Breast epithelium (tissue), 4 donors: ENCODE measurements around the gene CYBC1. TPM values are rescaled to one million over a fixed set of nuclear protein-coding genes. Genes with fewer than 3 reads are reported as not detected.

Source experiments
- DNase-seq, 2 donors: peaks; one replicate each; pipeline ENCODE4 v3.0.0-alpha.2; 2019; ENCODE audit warnings: low spot score in 2 of 2
- H3K27ac ChIP-seq, 2 donors: fragments of 200-600 bp; sonication (generic) in 1 of 2; one replicate each; pipeline ENCODE4 v1.5.1; 2016 to 2019; ENCODE audit warnings: mild to moderate bottlenecking in 1 of 2
- H3K27me3 ChIP-seq, 2 donors: fragments of 200-600 bp; sonication (generic) in 1 of 2; one replicate each; pipeline versions ENCODE4 v1.5.1 to v1.6.0; 2017 to 2019; ENCODE audit warnings: control low read depth in 1 of 2, mild to moderate bottlenecking in 1 of 2
- H3K36me3 ChIP-seq: fragments of 200-600 bp; one replicate; pipeline ENCODE4 v1.5.1; 2019
- H3K4me1 ChIP-seq, 2 donors: fragments of 200-600 bp; sonication (generic); one replicate each; pipeline ENCODE4 v1.5.1; 2016 to 2019; ENCODE audit warnings: control low read depth in 1 of 2
- H3K4me3 ChIP-seq, 3 donors: fragments of 200-600 bp; sonication (generic); 1 replicate in 2 of 3; 2 replicates in 1 of 3; pipeline ENCODE4 v1.5.1; 2016 to 2019; ENCODE audit warnings: mild to moderate bottlenecking in 3 of 3, moderate library complexity in 2 of 3
- H3K9me3 ChIP-seq, 2 donors: fragments of 200-600 bp; sonication (generic) in 1 of 2; one replicate each; pipeline ENCODE4 v1.5.1; 2016 to 2019; ENCODE audit warnings: control low read depth in 1 of 2
- POLR2A ChIP-seq: fragments of 450-650 bp; IDR thresholded peaks from one replicate; pipeline ENCODE4 v1.6.1; 2016; ENCODE audit warnings: antibody characterized with exemption, mild to moderate bottlenecking, moderate library complexity
- POLR2AphosphoS5 ChIP-seq, 3 donors: sonication (generic); formaldehyde crosslinking; IDR thresholded peaks; one replicate each; pipeline ENCODE4 v1.6.1; 2017; ENCODE audit warnings: antibody characterized with exemption in 3 of 3
- intact Hi-C: fragments of 100-400 bp; cut with DNase I; formaldehyde crosslinking; loops from one replicate; pipeline ENCODE4 v1.15.1; 2023; ENCODE audit warnings: low total_unique reads
- total RNA-seq, 3 donors: library from RNA; depleted of rRNA; stranded (reverse); fragments of >200 nt; gene quantifications; one replicate each; pipeline ENCODE4 v1.1.0, GENCODE V29; 2016
- TF ChIP-seq, protein P1 (sequence below), 3 donors: fragments of 450-650 bp; IDR thresholded peaks; one replicate each; pipeline ENCODE4 v1.5.1; 2016 to 2017; ENCODE audit warnings: antibody characterized with exemption in 3 of 3, mild to moderate bottlenecking in 3 of 3, moderate library complexity in 3 of 3

Gene CYBC1
- total RNA-seq, 3 donors from 2014 or later = 54.7 to 71.4 (median 61.9) TPM

DNA sequence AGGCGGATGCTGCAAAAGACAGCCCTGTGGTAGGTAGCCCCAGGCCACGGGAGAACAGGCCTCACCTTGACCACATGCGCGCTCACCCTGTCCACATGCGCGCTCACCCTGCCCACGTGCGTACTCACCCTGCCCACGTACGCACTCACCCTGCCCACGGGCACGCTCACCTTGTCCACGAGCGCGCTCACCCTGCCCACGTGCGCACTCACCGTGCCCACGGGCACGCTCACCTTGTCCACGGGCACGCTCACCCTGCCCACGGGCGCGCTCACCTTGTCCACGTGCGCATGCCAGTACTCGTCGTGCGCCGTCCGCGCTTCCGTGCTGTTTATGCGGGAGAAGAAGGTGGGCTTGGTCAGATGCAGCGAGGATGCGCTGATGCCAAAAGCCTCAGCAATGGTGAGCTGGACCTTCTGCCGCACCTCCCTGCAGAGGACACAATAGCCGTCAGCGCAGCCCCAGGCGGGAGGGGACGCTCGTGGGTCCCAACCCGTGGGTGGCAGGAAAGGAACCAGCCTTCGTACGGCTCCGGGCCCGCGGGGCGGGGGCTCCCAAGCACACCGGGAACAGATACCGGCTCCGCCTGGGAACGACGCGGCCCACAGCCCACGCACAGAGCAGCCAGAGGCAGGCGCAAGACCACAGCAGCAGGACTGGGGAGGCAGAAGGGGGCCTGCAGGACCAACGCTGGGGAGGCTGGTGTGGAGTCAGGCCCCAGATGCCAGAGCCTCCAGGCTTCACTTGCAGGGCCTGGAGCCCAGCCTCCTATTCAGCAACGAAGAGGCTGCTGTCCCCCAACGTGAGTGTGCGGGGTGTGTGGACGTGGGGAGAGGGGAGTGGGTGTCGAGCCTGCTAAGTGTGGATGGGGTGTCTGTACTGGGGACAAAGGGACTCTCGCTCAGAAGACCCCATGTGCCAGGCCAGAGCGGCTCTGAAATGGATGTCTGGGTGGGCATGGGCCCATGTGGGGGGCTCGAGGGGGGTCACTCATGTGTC is 46.6 kb downstream of the CYBC1 start:
- Histone ChIP-seq H3K27me3 (no peaks in the 10 kb centered on the region), H3K9me3 (no peaks in the 10 kb centered on the region), H3K4me1 (no peaks in the 10 kb centered on the region), H3K4me3 (no peak overlapping the region), H3K36me3 (peaks cover 6% of the 10 kb centered on the region), H3K27ac (no peak overlapping the region)
- TF ChIP-seq, protein P1, sequence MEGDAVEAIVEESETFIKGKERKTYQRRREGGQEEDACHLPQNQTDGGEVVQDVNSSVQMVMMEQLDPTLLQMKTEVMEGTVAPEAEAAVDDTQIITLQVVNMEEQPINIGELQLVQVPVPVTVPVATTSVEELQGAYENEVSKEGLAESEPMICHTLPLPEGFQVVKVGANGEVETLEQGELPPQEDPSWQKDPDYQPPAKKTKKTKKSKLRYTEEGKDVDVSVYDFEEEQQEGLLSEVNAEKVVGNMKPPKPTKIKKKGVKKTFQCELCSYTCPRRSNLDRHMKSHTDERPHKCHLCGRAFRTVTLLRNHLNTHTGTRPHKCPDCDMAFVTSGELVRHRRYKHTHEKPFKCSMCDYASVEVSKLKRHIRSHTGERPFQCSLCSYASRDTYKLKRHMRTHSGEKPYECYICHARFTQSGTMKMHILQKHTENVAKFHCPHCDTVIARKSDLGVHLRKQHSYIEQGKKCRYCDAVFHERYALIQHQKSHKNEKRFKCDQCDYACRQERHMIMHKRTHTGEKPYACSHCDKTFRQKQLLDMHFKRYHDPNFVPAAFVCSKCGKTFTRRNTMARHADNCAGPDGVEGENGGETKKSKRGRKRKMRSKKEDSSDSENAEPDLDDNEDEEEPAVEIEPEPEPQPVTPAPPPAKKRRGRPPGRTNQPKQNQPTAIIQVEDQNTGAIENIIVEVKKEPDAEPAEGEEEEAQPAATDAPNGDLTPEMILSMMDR (IDR thresholded peaks at IDR 0.05) = no peak
- no peak for TF ChIP-seq POLR2A
- no peak for TF ChIP-seq POLR2AphosphoS5 (IDR thresholded peaks at IDR 0.05)
- intact Hi-C loops = no loop called here
- DNase-seq = no peak

DNA sequence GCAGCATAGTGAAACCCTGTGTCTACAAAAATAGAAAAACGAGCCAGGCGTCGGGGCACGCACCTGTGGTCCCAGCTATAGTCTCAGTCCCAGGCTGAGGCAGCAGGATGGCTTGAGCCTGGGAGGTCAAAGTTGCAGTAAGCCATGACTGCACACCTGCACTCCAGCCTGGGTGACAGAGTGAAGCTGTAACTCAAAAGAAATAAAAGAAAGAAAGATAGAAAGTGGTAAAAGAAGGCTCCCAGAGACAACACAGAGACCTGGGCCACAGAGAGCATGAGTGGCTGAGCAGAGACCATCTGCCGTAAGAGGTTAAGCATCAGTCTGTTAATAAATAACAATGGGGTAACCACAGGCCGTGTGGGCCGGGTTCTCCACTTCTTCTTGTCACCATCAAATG is 47.7 kb downstream of the CYBC1 start:
- TF ChIP-seq POLR2A = no peak
- no peak for TF ChIP-seq POLR2AphosphoS5 (IDR thresholded peaks at IDR 0.05)
- TF ChIP-seq, protein P1 (IDR thresholded peaks at IDR 0.05) = no peak
- H3K27ac ChIP-seq = no peak overlapping the region
- H3K36me3 ChIP-seq = peaks cover 6% of the 10 kb centered on the region
- intact Hi-C loops = no loop called here
- no peaks in the 10 kb centered on the region for H3K4me1 ChIP-seq
- H3K4me3 ChIP-seq = no peak overlapping the region
- no peaks in the 10 kb centered on the region for H3K9me3 ChIP-seq
- no peak for DNase-seq
- H3K27me3 ChIP-seq = no peaks in the 10 kb centered on the region

- Histone ChIP-seq H3K4me1 (no peaks in the 10 kb centered on the region), H3K27ac (no peak overlapping the region), H3K27me3 (no peaks in the 10 kb centered on the region), H3K4me3 (no peak overlapping the region), H3K36me3 (peaks cover 6% of the 10 kb centered on the region), H3K9me3 (no peaks in the 10 kb centered on the region)
- no peak for DNase-seq
- TF ChIP-seq POLR2AphosphoS5 (IDR thresholded peaks at IDR 0.05) (no peak), POLR2A (no peak)
- TF ChIP-seq, protein P1 (IDR thresholded peaks at IDR 0.05) = no peak
- intact Hi-C loops = no loop called here
These were observed 49.7 kb downstream of the CYBC1 start for GRCh38 chr17:82400830-82401229.

DNA sequence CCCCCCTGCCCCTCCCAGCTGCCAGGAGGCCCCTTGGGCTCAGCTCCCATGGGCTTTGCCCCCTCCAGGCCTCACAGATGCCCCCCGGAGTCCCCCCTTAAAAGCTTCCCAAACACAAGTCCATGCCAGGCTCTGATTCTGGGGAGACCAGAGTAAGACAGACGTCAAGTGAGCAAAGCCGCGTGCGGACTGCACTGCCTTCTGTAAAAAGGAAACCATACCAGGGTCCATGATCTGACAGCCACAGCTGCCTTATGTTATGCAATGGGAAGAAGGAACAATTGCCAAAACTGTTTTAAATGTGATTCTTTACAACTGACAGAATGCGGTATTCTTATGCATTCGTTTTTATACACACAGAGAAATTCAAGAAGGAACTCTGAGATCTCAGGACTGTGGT is 50.3 kb downstream of the CYBC1 start:
- intact Hi-C loops = no loop called here
- DNase-seq = no peak
- Histone ChIP-seq H3K9me3 (no peaks in the 10 kb centered on the region), H3K4me3 (no peak overlapping the region), H3K27me3 (no peaks in the 10 kb centered on the region), H3K27ac (peak overlapping the region in 1 of 2 donors; percentile 78), H3K4me1 (no peaks in the 10 kb centered on the region), H3K36me3 (peaks cover 6% of the 10 kb centered on the region)
- TF ChIP-seq POLR2A (no peak), POLR2AphosphoS5 (IDR thresholded peaks at IDR 0.05) (no peak)
- TF ChIP-seq, protein P1 (IDR thresholded peaks at IDR 0.05) = no peak

DNA sequence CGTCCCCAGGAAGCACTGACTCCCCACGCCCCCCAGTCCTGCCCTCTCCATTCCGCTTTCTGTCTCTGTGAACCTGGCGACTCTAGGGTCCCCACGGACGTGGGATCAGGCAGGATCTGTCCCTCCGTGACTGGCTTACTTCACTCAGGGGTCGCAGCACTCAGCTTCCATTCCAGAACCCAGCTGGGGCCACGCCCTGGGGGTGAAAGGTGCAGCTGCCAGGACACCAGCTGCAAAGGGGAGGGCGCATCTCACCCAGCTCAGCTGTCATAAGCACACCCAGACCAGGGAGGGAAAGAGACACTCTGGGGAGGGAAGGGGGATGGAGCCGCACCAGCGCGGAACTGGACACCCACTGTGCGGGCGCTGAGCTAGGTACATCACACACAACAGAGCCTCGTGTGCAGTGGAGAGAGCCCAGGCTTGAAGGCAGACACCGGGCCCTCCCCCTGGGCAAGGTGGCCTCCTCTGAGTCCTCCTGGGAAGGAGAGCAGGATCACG is 50.9 kb downstream of the CYBC1 start:
- H3K36me3 ChIP-seq = peaks cover 6% of the 10 kb centered on the region
- TF ChIP-seq POLR2AphosphoS5 (IDR thresholded peaks at IDR 0.05) (no peak), POLR2A (no peak)
- TF ChIP-seq, protein P1 (IDR thresholded peaks at IDR 0.05) = no peak
- no peaks in the 10 kb centered on the region for H3K27me3 ChIP-seq
- DNase-seq = no peak
- no peaks in the 10 kb centered on the region for H3K4me1 ChIP-seq
- no peaks in the 10 kb centered on the region for H3K9me3 ChIP-seq
- intact Hi-C loops = no loop called here
- H3K4me3 ChIP-seq = peak overlapping the region in 1 of 3 donors; percentile 8
- peak overlapping the region in 1 of 2 donors; percentile 78 for H3K27ac ChIP-seq
